ENCODE measurements around the gene ZNF800. TPM values are rescaled to one million over a fixed set of nuclear protein-coding genes. Genes with fewer than 3 reads are reported as not detected.
"Not testable (repeated sequence)": the region's sequence is repeated elsewhere in the genome, so short reads cannot be mapped to it uniquely, and the experiment has no call there.

ZNF800 gene, protein sequence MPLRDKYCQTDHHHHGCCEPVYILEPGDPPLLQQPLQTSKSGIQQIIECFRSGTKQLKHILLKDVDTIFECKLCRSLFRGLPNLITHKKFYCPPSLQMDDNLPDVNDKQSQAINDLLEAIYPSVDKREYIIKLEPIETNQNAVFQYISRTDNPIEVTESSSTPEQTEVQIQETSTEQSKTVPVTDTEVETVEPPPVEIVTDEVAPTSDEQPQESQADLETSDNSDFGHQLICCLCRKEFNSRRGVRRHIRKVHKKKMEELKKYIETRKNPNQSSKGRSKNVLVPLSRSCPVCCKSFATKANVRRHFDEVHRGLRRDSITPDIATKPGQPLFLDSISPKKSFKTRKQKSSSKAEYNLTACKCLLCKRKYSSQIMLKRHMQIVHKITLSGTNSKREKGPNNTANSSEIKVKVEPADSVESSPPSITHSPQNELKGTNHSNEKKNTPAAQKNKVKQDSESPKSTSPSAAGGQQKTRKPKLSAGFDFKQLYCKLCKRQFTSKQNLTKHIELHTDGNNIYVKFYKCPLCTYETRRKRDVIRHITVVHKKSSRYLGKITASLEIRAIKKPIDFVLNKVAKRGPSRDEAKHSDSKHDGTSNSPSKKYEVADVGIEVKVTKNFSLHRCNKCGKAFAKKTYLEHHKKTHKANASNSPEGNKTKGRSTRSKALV
- polyA plus RNA-seq, result 22.1 TPM
- long read RNA-seq, donor 1, full-length matches to known transcripts, result 1 of 1 reads
- long read RNA-seq, donor 1, partial matches to known transcripts, result 0 of 1 reads
- long read RNA-seq, donor 1, other reads (novel, unspliced or antisense), result 0 of 1 reads
- long read RNA-seq, donor 2, full-length matches to known transcripts, result 2 of 2 reads
- long read RNA-seq, donor 2, partial matches to known transcripts, result 0 of 2 reads
- long read RNA-seq, donor 2, other reads (novel, unspliced or antisense), result 0 of 2 reads
- long read RNA-seq, donor 3, full-length matches to known transcripts, result 3 of 3 reads
- long read RNA-seq, donor 3, partial matches to known transcripts, result 0 of 3 reads
- long read RNA-seq, donor 3, other reads (novel, unspliced or antisense), result 0 of 3 reads
- long read RNA-seq, donor 4, result 0 reads
- long read RNA-seq, donor 5, full-length matches to known transcripts, result 2 of 2 reads
- long read RNA-seq, donor 5, partial matches to known transcripts, result 0 of 2 reads
- long read RNA-seq, donor 5, other reads (novel, unspliced or antisense), result 0 of 2 reads
- long read RNA-seq, donor 6, partial matches to known transcripts, result 0 of 2 reads
- long read RNA-seq, donor 6, other reads (novel, unspliced or antisense), result 0 of 2 reads
- long read RNA-seq, donor 7, result 0 reads
- long read RNA-seq, donor 8, full-length matches to known transcripts, result 5 of 5 reads
- long read RNA-seq, donor 8, partial matches to known transcripts, result 0 of 5 reads
- long read RNA-seq, donor 8, other reads (novel, unspliced or antisense), result 0 of 5 reads
- long read RNA-seq, donor 9, partial matches to known transcripts, result 0 of 2 reads
- long read RNA-seq, donor 9, other reads (novel, unspliced or antisense), result 0 of 2 reads
- long read RNA-seq, donor 10, result 0 reads
- long read RNA-seq, donor 11, result 0 reads

DNA sequence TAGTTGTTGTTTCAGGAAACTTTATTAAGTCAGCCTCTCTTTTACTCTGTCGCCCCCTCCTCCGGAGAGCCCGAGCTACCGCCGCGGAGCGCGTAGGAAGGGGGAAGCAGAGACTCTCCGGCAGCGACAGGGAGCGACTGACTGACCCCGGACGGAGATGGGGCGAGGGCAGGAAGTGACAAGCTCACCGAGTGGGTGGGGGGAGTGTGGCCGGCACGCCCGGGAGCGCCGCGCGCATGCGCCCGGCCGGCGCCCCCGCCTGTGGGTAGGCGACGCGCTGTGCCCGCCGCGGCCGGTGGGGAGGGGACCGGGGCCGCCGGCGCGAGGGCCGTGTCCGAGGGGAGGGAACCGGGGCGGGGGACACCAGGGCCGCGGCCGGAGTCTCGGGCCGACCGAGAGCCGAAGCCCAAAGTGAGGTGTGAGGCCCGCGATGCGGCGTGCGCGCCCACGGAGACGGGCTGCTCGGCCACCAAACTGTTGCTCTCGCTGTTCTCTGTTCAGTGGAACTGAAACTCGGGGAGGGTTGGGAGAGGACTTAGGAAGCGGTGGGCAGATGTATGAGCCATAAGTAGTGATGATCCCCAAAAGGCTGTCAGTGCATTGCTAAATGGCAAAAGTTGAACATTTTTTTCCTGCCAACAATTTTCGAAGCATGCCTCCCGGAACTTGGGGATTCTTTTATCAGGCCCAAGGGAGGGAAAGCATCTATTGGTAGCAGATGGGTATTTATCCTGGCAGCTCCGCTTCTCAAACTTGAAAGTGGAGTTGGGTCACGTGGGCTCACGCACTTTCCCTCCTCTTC, at the start of gene ZNF800:
Gene ZNF800, minus strand, starts transcription at position 143 of the 802 bp plus-strand sequence. CDS start 1,151 bp downstream, outside the sequence.
- H3K36me3 ChIP-seq (ENCODE audit: control insufficient read depth, insufficient read depth, low read length), result peaks cover 3% of the 10 kb centered on the region
- WGBS (ENCODE audit: insufficient coverage, low lambda C conversion rate), result 0% methylated on average over 1 of the region's 67 CpGs
- DNase-seq, result peak; percentile 88 to 92
- peaks cover 6% of the 10 kb centered on the region for H3K4me1 ChIP-seq (ENCODE audit: control insufficient read depth, insufficient read depth, low read length)
- peaks cover 17% of the 10 kb centered on the region for H3K27me3 ChIP-seq (ENCODE audit: control insufficient read depth, insufficient read depth, low read length)
- peak within 1 kb of the TSS; percentile 96 for H3K27ac ChIP-seq (ENCODE audit: low read length)
- H3K4me3 ChIP-seq (ENCODE audit: low read length), result peak within 1 kb of the TSS; percentile 88
- H3K9me3 ChIP-seq (ENCODE audit: control insufficient read depth, low read depth, low read length), result peaks cover 3% of the 10 kb centered on the region

GRCh38 chr7:127440206-127440605, 47.7 kb upstream of the ZNF800 start:
- H3K27me3 ChIP-seq (ENCODE audit: control insufficient read depth, insufficient read depth, low read length), result no peaks in the 10 kb centered on the region

GRCh38 chr7:127438836-127439235, 46.3 kb upstream of the ZNF800 start:
- no peaks in the 10 kb centered on the region for H3K36me3 ChIP-seq (ENCODE audit: control insufficient read depth, insufficient read depth, low read length)
- WGBS (ENCODE audit: insufficient coverage, low lambda C conversion rate), result 63% methylated on average over 1 of the region's 2 CpGs
- H3K27me3 ChIP-seq (ENCODE audit: control insufficient read depth, insufficient read depth, low read length), result no peaks in the 10 kb centered on the region
- H3K27ac ChIP-seq (ENCODE audit: low read length), result no peak overlapping the region
- no peaks in the 10 kb centered on the region for H3K9me3 ChIP-seq (ENCODE audit: control insufficient read depth, low read depth, low read length)
- no peak for DNase-seq
- H3K4me1 ChIP-seq (ENCODE audit: control insufficient read depth, insufficient read depth, low read length), result no peaks in the 10 kb centered on the region
- H3K4me3 ChIP-seq (ENCODE audit: low read length), result no peak overlapping the region

More at GRCh38 chr7:127440206-127440605, 47.7 kb upstream of the ZNF800 start:
- DNase-seq, result no peak
- no peak overlapping the region for H3K27ac ChIP-seq (ENCODE audit: low read length)
- no peaks in the 10 kb centered on the region for H3K4me1 ChIP-seq (ENCODE audit: control insufficient read depth, insufficient read depth, low read length)
- H3K36me3 ChIP-seq (ENCODE audit: control insufficient read depth, insufficient read depth, low read length), result no peaks in the 10 kb centered on the region
- H3K9me3 ChIP-seq (ENCODE audit: control insufficient read depth, low read depth, low read length), result no peaks in the 10 kb centered on the region
- WGBS (ENCODE audit: insufficient coverage, low lambda C conversion rate), result no CpG with 5 or more reads among the region's 2 CpGs
- no peak overlapping the region for H3K4me3 ChIP-seq (ENCODE audit: low read length)

- 80% methylated on average over 1 of the region's 2 CpGs for WGBS (ENCODE audit: insufficient coverage, low lambda C conversion rate)
- Histone ChIP-seq H3K27ac (ENCODE audit: low read length) (no peak overlapping the region), H3K4me3 (ENCODE audit: low read length) (no peak overlapping the region), H3K36me3 (ENCODE audit: control insufficient read depth, insufficient read depth, low read length) (no peaks in the 10 kb centered on the region), H3K9me3 (ENCODE audit: control insufficient read depth, low read depth, low read length) (no peaks in the 10 kb centered on the region), H3K27me3 (ENCODE audit: control insufficient read depth, insufficient read depth, low read length) (no peaks in the 10 kb centered on the region), H3K4me1 (ENCODE audit: control insufficient read depth, insufficient read depth, low read length) (no peaks in the 10 kb centered on the region)
- DNase-seq, result no peak
Measured at GRCh38 chr7:127437837-127438236, 45.3 kb upstream of the ZNF800 start.

DNA sequence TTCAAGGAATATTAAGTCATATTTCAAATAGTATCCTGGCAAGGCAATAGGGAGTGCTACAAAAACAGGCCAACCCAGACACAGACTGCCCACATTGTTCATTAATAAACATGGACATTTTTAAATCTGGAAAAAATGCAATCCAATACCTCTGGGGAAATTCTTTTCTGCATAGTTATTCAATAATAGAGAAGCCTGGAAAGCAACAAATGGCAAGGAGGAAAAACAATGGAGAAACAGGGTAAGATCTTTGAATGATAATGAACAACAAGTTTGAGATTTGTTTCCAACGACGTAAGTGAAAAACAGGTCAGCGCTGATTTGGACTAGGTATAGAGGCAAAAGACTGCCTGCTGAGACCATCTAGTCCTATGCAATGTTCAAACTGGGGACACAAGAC, 44.7 kb upstream of the ZNF800 start:
- Histone ChIP-seq H3K27me3 (ENCODE audit: control insufficient read depth, insufficient read depth, low read length) (no peaks in the 10 kb centered on the region), H3K9me3 (ENCODE audit: control insufficient read depth, low read depth, low read length) (no peaks in the 10 kb centered on the region), H3K4me1 (ENCODE audit: control insufficient read depth, insufficient read depth, low read length) (no peaks in the 10 kb centered on the region), H3K36me3 (ENCODE audit: control insufficient read depth, insufficient read depth, low read length) (no peaks in the 10 kb centered on the region), H3K4me3 (ENCODE audit: low read length) (no peak overlapping the region), H3K27ac (ENCODE audit: low read length) (no peak overlapping the region)
- no peak for DNase-seq
- 87% methylated on average over 2 of the region's 3 CpGs for WGBS (ENCODE audit: insufficient coverage, low lambda C conversion rate)

DNA sequence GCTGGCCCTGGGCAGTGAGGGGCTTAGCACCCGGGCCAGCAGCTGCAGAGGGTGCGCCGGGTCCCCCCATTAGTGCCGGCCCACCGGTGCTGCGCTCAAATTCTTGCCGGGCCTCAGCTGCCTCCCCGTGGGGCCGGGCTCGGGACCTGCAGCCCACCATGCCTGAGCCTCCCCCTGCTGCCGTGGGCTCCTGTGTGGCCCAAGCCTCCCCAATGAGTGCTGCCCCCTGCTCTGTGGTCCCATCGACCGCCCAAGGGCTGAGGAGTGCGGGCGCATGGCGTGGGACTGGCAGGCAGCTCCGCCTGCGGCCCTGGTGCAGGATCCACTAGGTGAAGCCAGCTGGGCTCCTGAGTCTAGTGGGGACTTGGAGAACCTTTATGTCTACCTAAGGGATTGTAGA, 36.8 kb upstream of the ZNF800 start:
- not testable (repeated sequence) for H3K36me3 ChIP-seq (ENCODE audit: control insufficient read depth, insufficient read depth, low read length); H3K27me3 ChIP-seq (ENCODE audit: control insufficient read depth, insufficient read depth, low read length); DNase-seq; H3K4me3 ChIP-seq (ENCODE audit: low read length); H3K4me1 ChIP-seq (ENCODE audit: control insufficient read depth, insufficient read depth, low read length); H3K27ac ChIP-seq (ENCODE audit: low read length)
- no CpG with 5 or more reads among the region's 18 CpGs for whole genome bisulfite sequencing (ENCODE audit: insufficient coverage, low lambda C conversion rate)
- H3K9me3 ChIP-seq (ENCODE audit: control insufficient read depth, low read depth, low read length), result peaks cover 10% of the 10 kb centered on the region

DNA sequence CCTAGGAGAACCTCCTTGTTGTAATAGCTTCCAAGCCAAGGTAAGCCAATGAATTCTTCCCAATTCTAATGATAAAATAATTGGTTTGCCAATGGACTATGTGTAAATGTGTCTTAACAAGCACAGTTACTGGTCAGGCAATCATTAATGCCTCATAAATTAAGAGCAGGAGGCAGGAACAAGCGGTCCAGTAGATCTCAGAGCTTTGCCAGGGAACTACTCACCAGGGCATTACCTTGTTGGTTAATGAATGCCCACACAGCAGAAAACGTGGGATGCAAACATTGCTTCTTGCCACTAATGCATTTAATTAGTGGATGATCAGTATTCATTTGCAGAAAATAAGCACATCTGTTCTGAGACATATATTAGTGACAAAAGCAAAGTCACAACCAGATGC, 26.7 kb upstream of the ZNF800 start:
- Histone ChIP-seq H3K4me1 (ENCODE audit: control insufficient read depth, insufficient read depth, low read length) (no peaks in the 10 kb centered on the region), H3K27ac (ENCODE audit: low read length) (no peak overlapping the region), H3K36me3 (ENCODE audit: control insufficient read depth, insufficient read depth, low read length) (no peaks in the 10 kb centered on the region), H3K27me3 (ENCODE audit: control insufficient read depth, insufficient read depth, low read length) (peaks cover 2% of the 10 kb centered on the region), H3K9me3 (ENCODE audit: control insufficient read depth, low read depth, low read length) (peaks cover 4% of the 10 kb centered on the region), H3K4me3 (ENCODE audit: low read length) (no peak overlapping the region)
- no CpG with 5 or more reads among the region's 2 CpGs for WGBS (ENCODE audit: insufficient coverage, low lambda C conversion rate)
- DNase-seq, result no peak

- DNase-seq, result no peak
- Histone ChIP-seq H3K4me3 (ENCODE audit: low read length) (no peak overlapping the region), H3K9me3 (ENCODE audit: control insufficient read depth, low read depth, low read length) (peaks cover 4% of the 10 kb centered on the region), H3K36me3 (ENCODE audit: control insufficient read depth, insufficient read depth, low read length) (no peaks in the 10 kb centered on the region), H3K27ac (ENCODE audit: low read length) (no peak overlapping the region), H3K27me3 (ENCODE audit: control insufficient read depth, insufficient read depth, low read length) (peaks cover 2% of the 10 kb centered on the region), H3K4me1 (ENCODE audit: control insufficient read depth, insufficient read depth, low read length) (no peaks in the 10 kb centered on the region)
- WGBS (ENCODE audit: insufficient coverage, low lambda C conversion rate), result no CpG with 5 or more reads among the region's 2 CpGs
Measured at GRCh38 chr7:127418459-127418858, 26.0 kb upstream of the ZNF800 start.

DNA sequence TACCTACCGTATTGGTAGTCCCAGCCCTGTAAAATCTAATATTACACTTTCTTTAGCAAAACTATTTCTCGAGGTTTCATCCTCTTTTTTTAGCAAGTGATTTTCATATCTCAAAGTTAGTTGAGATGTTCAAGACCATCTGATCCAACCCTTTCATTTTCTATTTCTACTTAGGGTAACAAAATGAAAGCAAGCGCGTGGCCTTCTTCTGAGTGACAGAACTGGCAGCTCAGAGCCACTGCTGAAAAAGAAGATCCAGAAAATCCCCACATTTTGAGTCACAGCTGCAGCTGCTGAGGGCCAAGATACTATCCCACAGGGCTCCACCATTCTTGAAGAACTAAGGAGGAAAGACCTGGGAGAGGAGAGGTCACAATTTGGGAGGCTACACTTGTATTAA, 24.8 kb upstream of the ZNF800 start:
- H3K4me3 ChIP-seq (ENCODE audit: low read length), result no peak overlapping the region
- WGBS (ENCODE audit: insufficient coverage, low lambda C conversion rate), result 92% methylated on average over 2 of the region's 4 CpGs
- H3K27me3 ChIP-seq (ENCODE audit: control insufficient read depth, insufficient read depth, low read length), result peaks cover 3% of the 10 kb centered on the region
- H3K36me3 ChIP-seq (ENCODE audit: control insufficient read depth, insufficient read depth, low read length), result no peaks in the 10 kb centered on the region
- no peak for DNase-seq
- H3K9me3 ChIP-seq (ENCODE audit: control insufficient read depth, low read depth, low read length), result peaks cover 4% of the 10 kb centered on the region
- H3K4me1 ChIP-seq (ENCODE audit: control insufficient read depth, insufficient read depth, low read length), result no peaks in the 10 kb centered on the region
- no peak overlapping the region for H3K27ac ChIP-seq (ENCODE audit: low read length)
